WI38 (cell line): ENCODE measurements around the gene ARFIP2.

Source experiments
- H3K4me3 ChIP-seq: 2 replicates; pipeline ENCODE4 v1.5.1; 2011; ENCODE audit warnings: low read depth, mild to moderate bottlenecking, control low read depth, low read length
- CTCF ChIP-seq: IDR thresholded peaks from 2 replicates; pipeline ENCODE4 v1.5.1; 2012; ENCODE audit warnings: low read depth, mild to moderate bottlenecking, control low read depth, low read length

ARFIP2 gene

DNA sequence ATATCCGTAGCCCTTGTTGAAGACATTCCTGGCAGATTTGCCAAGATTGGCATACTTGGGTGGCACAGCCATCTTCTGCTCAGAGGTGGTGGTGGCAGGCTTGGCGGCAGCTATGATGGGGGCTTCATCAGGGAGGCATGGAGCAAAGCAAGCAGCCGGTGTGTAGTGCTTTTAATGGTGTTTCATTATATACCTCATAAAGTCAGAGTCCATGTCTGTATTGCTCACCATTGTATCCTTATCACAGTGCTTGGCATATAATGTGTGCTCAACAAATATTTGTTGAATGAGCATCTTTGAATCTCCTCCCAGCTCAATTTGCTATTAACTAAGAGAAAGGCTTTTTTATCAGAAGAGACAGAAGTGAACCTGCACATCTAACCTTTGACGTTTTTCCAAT is 8.2 kb upstream of the ARFIP2 start:
- H3K4me3 ChIP-seq, result no peak overlapping the region
- no peak for TF ChIP-seq CTCF

DNA sequence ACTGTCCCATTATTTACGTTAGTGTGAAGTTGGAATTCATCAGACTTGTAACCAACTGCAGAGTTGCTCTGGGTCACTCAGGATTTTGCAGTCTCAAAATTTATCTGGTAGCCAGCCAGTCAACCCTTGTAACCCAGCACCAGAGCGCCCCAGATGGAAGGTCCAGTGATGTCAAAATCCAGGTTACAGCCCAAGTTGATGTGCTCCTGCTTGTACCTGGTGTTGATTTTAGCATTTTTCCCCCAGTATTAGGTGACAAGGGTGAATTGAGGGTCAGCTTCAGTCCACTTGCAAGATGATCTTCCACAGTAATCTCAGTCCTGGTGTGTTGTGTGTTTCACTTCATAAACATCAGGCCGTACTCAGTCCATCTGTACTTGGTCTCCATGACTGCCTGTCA is 7.7 kb upstream of the ARFIP2 start:
- no peak overlapping the region for H3K4me3 ChIP-seq
- no peak for TF ChIP-seq CTCF

DNA sequence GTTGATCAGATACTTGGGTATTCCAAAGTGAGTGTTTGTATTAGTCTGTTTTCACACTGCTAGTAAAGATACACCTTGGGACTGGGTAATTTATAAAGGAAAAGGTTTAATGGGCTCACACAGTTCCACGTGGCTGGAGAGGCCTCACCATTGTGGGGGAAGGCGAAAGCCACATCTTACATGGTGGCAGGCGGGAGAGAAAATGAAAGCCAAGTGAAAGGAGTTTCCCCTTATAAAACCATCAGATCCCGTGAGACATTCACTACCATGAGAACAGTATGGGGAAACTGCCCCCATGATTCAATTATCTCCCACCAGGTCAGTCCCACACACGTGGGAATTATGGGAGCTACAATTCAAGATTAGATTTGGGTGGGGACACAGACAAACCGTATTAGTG is 7.2 kb upstream of the ARFIP2 start:
- H3K4me3 ChIP-seq, result no peak overlapping the region
- TF ChIP-seq CTCF, result no peak

DNA sequence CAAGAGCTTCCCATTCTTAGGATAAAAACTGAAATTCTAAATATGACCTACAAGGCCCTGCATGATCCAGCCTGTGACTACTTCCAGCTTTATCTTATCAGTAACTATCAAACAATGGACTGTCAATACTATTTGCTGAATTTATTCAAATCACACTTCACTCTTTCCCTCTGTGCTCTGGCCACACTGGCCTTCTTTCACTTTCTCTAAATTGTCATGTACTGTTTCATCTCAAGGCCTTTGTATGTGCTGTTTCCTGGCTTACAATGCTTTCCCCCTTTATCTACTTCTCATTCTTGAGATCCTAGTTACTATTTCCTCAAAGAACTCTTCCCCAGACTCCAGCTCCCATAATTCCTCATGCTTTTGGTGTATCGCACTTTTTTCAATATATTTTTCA is 5.8 kb upstream of the ARFIP2 start:
- TF ChIP-seq CTCF, result no peak

DNA sequence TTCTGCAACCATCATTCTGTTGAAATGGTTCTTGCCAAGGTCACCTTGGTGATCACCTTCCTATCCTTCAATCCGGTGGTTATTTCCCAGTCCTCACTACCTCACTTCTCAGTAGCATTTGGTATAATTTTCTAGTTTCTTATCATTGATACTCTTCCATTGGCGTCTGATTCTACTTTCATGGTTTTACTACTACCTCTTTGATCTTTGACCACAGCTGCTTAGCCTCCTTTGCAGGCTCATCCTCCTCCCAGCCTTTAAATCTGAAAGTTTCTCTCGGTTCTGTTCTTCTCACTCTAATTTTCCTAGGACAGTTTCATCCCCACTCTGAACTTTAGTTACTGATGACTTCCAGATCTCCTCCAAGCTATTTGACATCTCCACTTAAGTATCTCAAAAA is 5.1 kb upstream of the ARFIP2 start:
- no peak for TF ChIP-seq CTCF
- H3K4me3 ChIP-seq, result no peak overlapping the region

More for the DNA sequence above, 5.8 kb upstream of the ARFIP2 start:
- no peak overlapping the region for H3K4me3 ChIP-seq

- no peak for TF ChIP-seq CTCF
- H3K4me3 ChIP-seq, result no peak overlapping the region
These were observed 4.5 kb upstream of the ARFIP2 start for GRCh38 chr11:6485661-6486060.

- TF ChIP-seq CTCF, result no peak
- H3K4me3 ChIP-seq, result no peak overlapping the region
These were observed 1.9 kb upstream of the ARFIP2 start for GRCh38 chr11:6483015-6483414.
